H9 (cell line): ENCODE results near the gene SLC51A. TPM values are rescaled to one million over a fixed set of nuclear protein-coding genes. Genes with fewer than 3 reads are reported as not detected.

Experiments
- DNase-seq: peaks from one replicate; pipeline ENCODE4 v3.0.0-alpha.2; 2017
- H2AFZ ChIP-seq: one replicate; pipeline ENCODE4 v1.6.1; 2013; ENCODE audit warnings: mild to moderate bottlenecking, low read length, control low read depth, moderate library complexity
- H2AK5ac ChIP-seq: 2 replicates; pipeline ENCODE4 v1.6.1; 2013; ENCODE audit warnings: low read length, control low read depth, mixed read lengths; ENCODE audit not compliant: insufficient read length
- H2BK120ac ChIP-seq: one replicate; pipeline ENCODE4 v1.6.1; 2013; ENCODE audit warnings: low read depth, mild to moderate bottlenecking, low read length, control low read depth, inconsistent platforms; ENCODE audit not compliant: poor library complexity, severe bottlenecking
- H2BK12ac ChIP-seq: 2 replicates; pipeline ENCODE4 v1.6.1; 2013; ENCODE audit warnings: low read length, control low read depth, mixed read lengths, low read depth; ENCODE audit not compliant: insufficient read length
- H2BK15ac ChIP-seq: 2 replicates; pipeline ENCODE4 v1.6.1; 2013; ENCODE audit warnings: low read depth, low read length, control low read depth
- H2BK20ac ChIP-seq: one replicate; pipeline ENCODE4 v1.6.1; 2013; ENCODE audit warnings: low read depth, mild to moderate bottlenecking, low read length, control low read depth, inconsistent platforms; ENCODE audit not compliant: poor library complexity, severe bottlenecking
- H2BK5ac ChIP-seq: 2 replicates; pipeline ENCODE4 v1.6.1; 2013; ENCODE audit warnings: low read length, control low read depth, mixed read lengths; ENCODE audit not compliant: insufficient read length
- H3K14ac ChIP-seq: 2 replicates; pipeline ENCODE4 v1.6.1; 2013; ENCODE audit warnings: low read length, control low read depth; ENCODE audit not compliant: insufficient read depth
- H3K18ac ChIP-seq: 2 replicates; pipeline ENCODE4 v1.6.1; 2013; ENCODE audit warnings: low read depth, mild to moderate bottlenecking, mixed read lengths, low read length, control low read depth; ENCODE audit not compliant: insufficient read length
- H3K23ac ChIP-seq: 2 replicates; pipeline ENCODE4 v1.6.1; 2013; ENCODE audit warnings: low read length, control low read depth, mixed read lengths, low read depth; ENCODE audit not compliant: insufficient read length
- H3K23me2 ChIP-seq: 2 replicates; pipeline ENCODE4 v1.6.1; 2013; ENCODE audit warnings: low read depth, mild to moderate bottlenecking, mixed read lengths, low read length, control low read depth; ENCODE audit not compliant: insufficient read length, poor library complexity, severe bottlenecking
- H3K27ac ChIP-seq: 2 replicates; pipeline ENCODE4 v1.5.1; 2013; ENCODE audit warnings: low read length, control low read depth, mixed read lengths, low read depth; ENCODE audit not compliant: insufficient read length
- H3K27me3 ChIP-seq: 2 replicates; pipeline ENCODE4 v1.6.1; 2013; ENCODE audit warnings: low read length, control low read depth, inconsistent platforms; ENCODE audit not compliant: insufficient read depth
- H3K4ac ChIP-seq: 2 replicates; pipeline ENCODE4 v1.6.1; 2013; ENCODE audit warnings: low read depth, mild to moderate bottlenecking, control low read depth, inconsistent platforms, low read length, moderate library complexity
- H3K4me1 ChIP-seq: 2 replicates; pipeline ENCODE4 v1.6.1; 2013; ENCODE audit warnings: low read length, control low read depth, inconsistent platforms; ENCODE audit not compliant: insufficient read depth
- H3K4me2 ChIP-seq: 2 replicates; pipeline ENCODE4 v1.6.1; 2013; ENCODE audit warnings: low read length, control low read depth, mixed read lengths; ENCODE audit not compliant: insufficient read length, insufficient read depth
- H3K56ac ChIP-seq: 2 replicates; pipeline ENCODE4 v1.6.1; 2013; ENCODE audit warnings: low read depth, mild to moderate bottlenecking, mixed read lengths, low read length, control low read depth; ENCODE audit not compliant: insufficient read length
- H3K79me1 ChIP-seq: 2 replicates; pipeline ENCODE4 v1.6.1; 2013; ENCODE audit warnings: low read depth, mild to moderate bottlenecking, moderate library complexity, low read length, control low read depth, inconsistent platforms; ENCODE audit not compliant: insufficient read depth, poor library complexity, severe bottlenecking
- H3K79me2 ChIP-seq: 2 replicates; pipeline ENCODE4 v1.6.1; 2013; ENCODE audit warnings: low read length, control low read depth, inconsistent platforms; ENCODE audit not compliant: insufficient read depth
- H3K9ac ChIP-seq: 2 replicates; pipeline ENCODE4 v1.6.1; 2013; ENCODE audit warnings: low read length, control low read depth, mixed read lengths; ENCODE audit not compliant: insufficient read length; ENCODE audit errors: extremely low read depth
- H3K9me3 ChIP-seq: one replicate; pipeline ENCODE4 v1.6.1; 2013; ENCODE audit warnings: low read depth, low read length, inconsistent platforms; ENCODE audit not compliant: control insufficient read depth
- H3T11ph ChIP-seq: one replicate; pipeline ENCODE4 v1.6.1; 2013; ENCODE audit warnings: mild to moderate bottlenecking, low read length, control low read depth, inconsistent platforms
- H4K20me1 ChIP-seq: one replicate; pipeline ENCODE4 v1.6.1; 2013; ENCODE audit not compliant: control insufficient read depth, insufficient read length, insufficient read depth
- H4K5ac ChIP-seq: 2 replicates; pipeline ENCODE4 v1.6.1; 2013; ENCODE audit warnings: low read depth, mild to moderate bottlenecking, mixed read lengths, low read length, control low read depth; ENCODE audit not compliant: insufficient read length
- H4K8ac ChIP-seq: replicated peaks from 2 replicates; pipeline ENCODE4 v1.6.1; 2013; ENCODE audit warnings: low read length, control low read depth, mixed read lengths, low read depth; ENCODE audit not compliant: insufficient read length
- H4K91ac ChIP-seq: 2 replicates; pipeline ENCODE4 v1.6.1; 2013; ENCODE audit warnings: low read depth, mild to moderate bottlenecking, moderate library complexity, mixed read lengths, low read length, control low read depth; ENCODE audit not compliant: insufficient read length
- H3K27ac Mint-ChIP-seq, 3 experiments: 2 replicates in 2 of 3; 3 replicates in 1 of 3; pipeline ENCODE4 v1.8.0; 2020 to 2021; ENCODE audit warnings: mixed read lengths in 3 of 3, mild to moderate bottlenecking in 1 of 3, moderate library complexity in 1 of 3
- H3K27me3 Mint-ChIP-seq: 2 replicates; pipeline ENCODE4 v1.8.0; 2021; ENCODE audit warnings: low read depth, mild to moderate bottlenecking, moderate library complexity, mixed read lengths
- H3K36me3 Mint-ChIP-seq, 3 experiments: 2 replicates in 2 of 3; 3 replicates in 1 of 3; pipeline ENCODE4 v1.8.0; 2020 to 2021; ENCODE audit warnings: low read depth in 3 of 3, mixed read lengths in 3 of 3; ENCODE audit not compliant: insufficient read depth in 1 of 3
- H3K4me1 Mint-ChIP-seq, 2 experiments: 2 replicates each; pipeline ENCODE4 v1.8.0; 2020; ENCODE audit warnings: mixed read lengths in 2 of 2
- H3K4me3 Mint-ChIP-seq, 2 experiments: 2 replicates in 1 of 2; 3 replicates in 1 of 2; pipeline ENCODE4 v1.8.0; 2020 to 2021; ENCODE audit warnings: mild to moderate bottlenecking in 2 of 2, mixed read lengths in 2 of 2, moderate library complexity in 1 of 2
- H3K9me3 Mint-ChIP-seq, 2 experiments: 2 replicates in 1 of 2; 3 replicates in 1 of 2; pipeline ENCODE4 v1.8.0; 2020; ENCODE audit warnings: mild to moderate bottlenecking in 2 of 2, mixed read lengths in 2 of 2, moderate library complexity in 1 of 2
- CTCF ChIP-seq: fragments of 200-600 bp; sonication (generic); conservative IDR thresholded peaks from 3 replicates; pipeline ENCODE4 v1.8.0; 2021; ENCODE audit warnings: antibody characterized with exemption, mild to moderate bottlenecking
- WGBS: extraction: QIAGEN DNeasy Blood & Tissue Kit; methylation state at CpG from one replicate; pipeline ENCODE4 v1.1.7; 2013; ENCODE audit warnings: missing lambda C conversion rate, low lambda C conversion rate, mixed read lengths; ENCODE audit not compliant: insufficient read length; ENCODE audit errors: extremely low coverage; 5-methylcytosine and 5-hydroxymethylcytosine counted together
- total RNA-seq: library from RNA; stranded (reverse); gene quantifications from 2 replicates; pipeline ENCODE4 v1.2.1, GENCODE V29; 2021

The SLC51A gene
- total RNA-seq, 1 experiment from 2014 or later = 5.6 TPM

GRCh38 chr3:196227121-196227561 is 10.8 kb downstream of the SLC51A start:
- H4K8ac ChIP-seq = no peak overlapping the region
- no peak overlapping the region for H4K5ac ChIP-seq
- no CpG with 5 or more reads among the region's 14 CpGs for WGBS
- no peak for TF ChIP-seq CTCF
- H3K56ac ChIP-seq = no peak overlapping the region
- H3K23ac ChIP-seq = no peak overlapping the region
- Mint-ChIP-seq H3K4me1 (peaks cover 4 to 9% of the 10 kb centered on the region in 2 experiments; a peak in 3 of 4 replicates), H3K27me3 (no peaks in the 10 kb centered on the region; the same call in 1 of the 2 replicates), H3K36me3 (peaks cover 0 to 2% (median 0%) of the 10 kb centered on the region in 3 experiments; a peak in 3 of 7 replicates), H3K4me3 (no peak overlapping the region), H3K27ac (peak overlapping the region in 2 of 3 experiments; percentile 64 to 81; a peak in 2 of 7 replicates), H3K9me3 (no peaks in the 10 kb centered on the region)
- no peak overlapping the region for H3K4ac ChIP-seq
- H4K20me1 ChIP-seq = no peaks in the 10 kb centered on the region
- no peaks in the 10 kb centered on the region for H3K9me3 ChIP-seq
- no peak overlapping the region for H2BK15ac ChIP-seq
- no peak overlapping the region for H2BK20ac ChIP-seq
- no peak overlapping the region for H2BK5ac ChIP-seq
- no peaks in the 10 kb centered on the region for H3K4me1 ChIP-seq
- no peak overlapping the region for H4K91ac ChIP-seq
- H3K27me3 ChIP-seq = no peaks in the 10 kb centered on the region
- H3K23me2 ChIP-seq = peaks cover 5% of the 10 kb centered on the region
- H3K79me1 ChIP-seq = no peaks in the 10 kb centered on the region
- no peak overlapping the region for H2BK120ac ChIP-seq
- H3K27ac ChIP-seq = no peak overlapping the region
- no peaks in the 10 kb centered on the region for H3K79me2 ChIP-seq
- H2AK5ac ChIP-seq = no peak overlapping the region
- H3K14ac ChIP-seq = no peak overlapping the region; the same call in 1 of the 2 replicates
- no peak overlapping the region for H3K18ac ChIP-seq
- no peak overlapping the region for H3K9ac ChIP-seq
- H3K4me2 ChIP-seq = no peak overlapping the region
- no peak for DNase-seq
- H3T11ph ChIP-seq = no peak overlapping the region
- no peak overlapping the region for H2BK12ac ChIP-seq
- no peak overlapping the region for H2AFZ ChIP-seq
